Large intestine (tissue), 3 donors: ENCODE results near the gene NEFH. TPM values are rescaled to one million over a fixed set of nuclear protein-coding genes. Genes with fewer than 3 reads are reported as not detected.
"Not testable (repeated sequence)": the region's sequence is repeated elsewhere in the genome, so short reads cannot be mapped to it uniquely, and the experiment has no call there.

Experiments used
- DNase-seq, 2 donors: peaks; one replicate each; pipeline versions ENCODE4 v3.0.0 to v3.0.0-alpha.2; 2013
- H3K27ac ChIP-seq: one replicate; pipeline ENCODE4 v1.5.1; 2013; ENCODE audit warnings: low read length
- H3K27me3 ChIP-seq: 2 replicates; pipeline ENCODE4 v1.6.1; 2013; ENCODE audit warnings: low read length; ENCODE audit not compliant: control insufficient read depth, insufficient read depth
- H3K36me3 ChIP-seq: 2 replicates; pipeline ENCODE4 v1.6.1; 2013; ENCODE audit warnings: low read length; ENCODE audit not compliant: control insufficient read depth, insufficient read depth
- H3K4me1 ChIP-seq: one replicate; pipeline ENCODE4 v1.6.1; 2013; ENCODE audit warnings: low read length; ENCODE audit not compliant: control insufficient read depth, insufficient read depth
- H3K4me3 ChIP-seq: one replicate; pipeline ENCODE4 v1.5.1; 2013; ENCODE audit warnings: low read length
- H3K9me3 ChIP-seq: one replicate; pipeline ENCODE4 v1.6.1; 2013; ENCODE audit warnings: mild to moderate bottlenecking, low read depth, low read length, moderate library complexity; ENCODE audit not compliant: control insufficient read depth
- WGBS: methylation state at CpG from one replicate; pipeline ENCODE4 v1.1.5; 2013; ENCODE audit warnings: low lambda C conversion rate; ENCODE audit not compliant: insufficient coverage; 5-methylcytosine and 5-hydroxymethylcytosine counted together
- polyA plus RNA-seq: library from polyadenylated mRNA; unstranded; fragments of 120-200 nt; gene quantifications from one replicate; pipeline ENCODE4 v1.2.1, GENCODE V29; 2013

Gene NEFH
- polyA plus RNA-seq, 1 donor = 5.6 TPM

DNA sequence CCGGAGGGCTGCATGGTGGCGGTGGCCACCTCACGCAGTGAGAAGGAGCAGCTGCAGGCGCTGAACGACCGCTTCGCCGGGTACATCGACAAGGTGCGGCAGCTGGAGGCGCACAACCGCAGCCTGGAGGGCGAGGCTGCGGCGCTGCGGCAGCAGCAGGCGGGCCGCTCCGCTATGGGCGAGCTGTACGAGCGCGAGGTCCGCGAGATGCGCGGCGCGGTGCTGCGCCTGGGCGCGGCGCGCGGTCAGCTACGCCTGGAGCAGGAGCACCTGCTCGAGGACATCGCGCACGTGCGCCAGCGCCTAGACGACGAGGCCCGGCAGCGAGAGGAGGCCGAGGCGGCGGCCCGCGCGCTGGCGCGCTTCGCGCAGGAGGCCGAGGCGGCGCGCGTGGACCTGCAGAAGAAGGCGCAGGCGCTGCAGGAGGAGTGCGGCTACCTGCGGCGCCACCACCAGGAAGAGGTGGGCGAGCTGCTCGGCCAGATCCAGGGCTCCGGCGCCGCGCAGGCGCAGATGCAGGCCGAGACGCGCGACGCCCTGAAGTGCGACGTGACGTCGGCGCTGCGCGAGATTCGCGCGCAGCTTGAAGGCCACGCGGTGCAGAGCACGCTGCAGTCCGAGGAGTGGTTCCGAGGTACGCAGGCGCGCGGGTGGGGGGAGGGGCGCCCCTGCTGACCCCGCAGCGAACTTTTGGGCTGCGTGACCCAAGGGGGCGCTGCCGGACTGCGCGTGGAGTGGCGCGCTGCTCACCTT, 670 bp downstream of the NEFH start:
- DNase-seq = peak; percentile 84 to 86
- no CpG with 5 or more reads among the region's 107 CpGs for WGBS
- peak overlapping the region; percentile 43 for H3K4me3 ChIP-seq

DNA sequence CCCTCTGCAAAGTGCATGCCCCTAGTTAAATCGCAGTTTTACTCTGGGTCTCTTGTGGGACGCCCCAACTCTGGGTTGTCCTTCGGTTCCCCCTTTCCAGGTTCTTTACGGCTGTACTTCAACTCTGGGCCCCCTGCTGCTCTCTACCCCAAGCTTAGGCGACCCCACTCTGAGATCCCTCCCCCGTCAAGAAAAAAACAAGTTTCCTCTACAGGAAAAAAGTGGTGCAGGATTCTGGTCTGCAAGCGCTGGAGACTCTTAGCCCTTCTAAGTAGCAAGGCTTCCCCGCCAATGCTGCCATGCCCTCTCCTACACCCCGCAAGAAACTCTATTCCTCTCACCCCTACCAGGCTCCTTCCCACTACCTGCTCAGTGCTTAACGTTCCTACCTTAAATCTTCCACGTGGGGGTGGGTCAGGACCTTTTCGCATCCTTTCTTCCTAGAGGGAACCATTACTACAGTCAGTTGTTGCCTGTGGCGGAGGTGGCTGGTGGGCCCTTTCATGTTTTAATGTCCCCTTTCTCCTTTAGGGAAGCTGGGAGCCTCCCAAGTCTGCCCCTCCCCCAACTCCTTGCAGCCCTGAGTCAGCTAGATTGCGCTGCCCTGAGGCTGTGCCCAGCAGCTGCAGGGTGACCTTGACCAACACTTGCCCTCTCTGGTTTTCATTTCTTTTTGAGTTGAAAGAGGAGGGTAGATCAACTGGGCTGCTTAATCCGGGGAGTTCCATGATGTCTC, 1.4 kb downstream of the NEFH start:
- Histone ChIP-seq H3K4me3 (peak overlapping the region; percentile 43), H3K36me3 (peaks cover 3% of the 10 kb centered on the region), H3K9me3 (peaks cover 8% of the 10 kb centered on the region), H3K27me3 (peaks cover 33% of the 10 kb centered on the region), H3K4me1 (peaks cover 12% of the 10 kb centered on the region), H3K27ac (no peak overlapping the region)
- peak in 1 of 2 donors; percentile 50 for DNase-seq
- no CpG with 5 or more reads among the region's 15 CpGs for WGBS

More for the DNA sequence above, 670 bp downstream of the NEFH start:
- peaks cover 2% of the 10 kb centered on the region for H3K36me3 ChIP-seq
- H3K27me3 ChIP-seq = peaks cover 33% of the 10 kb centered on the region
- peaks cover 12% of the 10 kb centered on the region for H3K4me1 ChIP-seq
- H3K9me3 ChIP-seq = peaks cover 8% of the 10 kb centered on the region
- no peak overlapping the region for H3K27ac ChIP-seq

DNA sequence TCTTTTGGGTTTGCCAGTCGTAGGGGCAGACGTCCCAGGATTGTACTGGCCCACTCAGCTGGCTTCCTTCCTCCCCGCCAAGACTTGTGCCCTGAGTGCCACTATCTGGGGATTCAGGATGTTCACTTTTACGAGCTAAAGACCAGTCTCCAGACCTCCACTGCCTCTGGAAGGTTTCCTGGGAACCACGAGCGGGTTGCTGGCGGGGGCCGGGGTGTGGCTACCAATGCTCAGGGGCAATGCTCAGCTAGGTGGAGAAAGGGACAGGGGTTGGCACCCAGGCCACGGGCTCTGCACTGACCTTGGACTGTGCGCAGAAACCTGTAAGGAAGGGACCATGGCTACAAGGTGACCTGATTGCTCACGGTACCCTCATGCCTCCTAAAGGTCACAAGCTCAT, 2.2 kb downstream of the NEFH start:
- Histone ChIP-seq H3K4me3 (no peak overlapping the region), H3K27ac (no peak overlapping the region), H3K9me3 (peaks cover 8% of the 10 kb centered on the region), H3K4me1 (peaks cover 12% of the 10 kb centered on the region), H3K27me3 (peaks cover 33% of the 10 kb centered on the region), H3K36me3 (peaks cover 3% of the 10 kb centered on the region)
- no CpG with 5 or more reads among the region's 11 CpGs for WGBS
- no peak for DNase-seq

DNA sequence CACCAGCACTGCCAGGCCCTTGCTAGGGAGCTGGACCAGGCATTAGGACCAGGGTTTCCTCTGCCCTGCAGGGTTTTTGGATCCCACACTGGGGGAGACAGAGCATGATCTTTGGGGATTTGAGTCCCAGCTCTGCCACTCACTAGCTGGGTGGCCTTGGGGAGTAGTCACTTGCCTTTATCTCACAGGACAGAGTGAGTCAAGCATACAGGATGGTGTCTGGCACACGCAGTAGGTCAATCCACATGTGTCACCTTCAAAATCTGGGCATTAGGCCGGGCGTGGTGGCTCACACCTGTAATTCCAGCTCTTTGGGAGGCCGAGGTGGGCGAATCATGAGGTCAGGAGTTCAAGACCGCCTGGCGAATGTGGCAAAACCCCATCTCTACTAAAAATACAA, 2.7 kb downstream of the NEFH start:
- H3K27ac ChIP-seq = no peak overlapping the region
- peaks cover 4% of the 10 kb centered on the region for H3K36me3 ChIP-seq
- peaks cover 8% of the 10 kb centered on the region for H3K9me3 ChIP-seq
- peaks cover 12% of the 10 kb centered on the region for H3K4me1 ChIP-seq
- WGBS = no CpG with 5 or more reads among the region's 7 CpGs
- H3K4me3 ChIP-seq = no peak overlapping the region
- no peak for DNase-seq
- H3K27me3 ChIP-seq = peaks cover 33% of the 10 kb centered on the region

DNA sequence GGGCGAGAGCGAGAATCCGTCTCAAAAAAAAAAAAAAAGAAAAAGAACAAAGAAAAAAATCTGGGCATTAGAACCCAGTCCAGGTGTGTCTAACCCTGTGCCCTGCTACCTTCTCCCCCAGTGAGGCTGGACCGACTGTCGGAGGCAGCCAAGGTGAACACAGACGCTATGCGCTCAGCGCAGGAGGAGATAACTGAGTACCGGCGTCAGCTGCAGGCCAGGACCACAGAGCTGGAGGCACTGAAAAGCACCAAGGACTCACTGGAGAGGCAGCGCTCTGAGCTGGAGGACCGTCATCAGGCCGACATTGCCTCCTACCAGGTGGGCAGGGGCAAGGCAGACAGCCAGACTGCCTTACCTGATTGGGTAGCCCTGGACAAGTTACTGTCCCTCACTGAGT, 3.2 kb downstream of the NEFH start:
- no peak overlapping the region for H3K4me3 ChIP-seq
- peaks cover 4% of the 10 kb centered on the region for H3K36me3 ChIP-seq
- H3K27ac ChIP-seq = no peak overlapping the region
- H3K9me3 ChIP-seq = peaks cover 8% of the 10 kb centered on the region
- no peak for DNase-seq
- H3K4me1 ChIP-seq = peaks cover 12% of the 10 kb centered on the region
- no CpG with 5 or more reads among the region's 13 CpGs for WGBS
- peaks cover 33% of the 10 kb centered on the region for H3K27me3 ChIP-seq

DNA sequence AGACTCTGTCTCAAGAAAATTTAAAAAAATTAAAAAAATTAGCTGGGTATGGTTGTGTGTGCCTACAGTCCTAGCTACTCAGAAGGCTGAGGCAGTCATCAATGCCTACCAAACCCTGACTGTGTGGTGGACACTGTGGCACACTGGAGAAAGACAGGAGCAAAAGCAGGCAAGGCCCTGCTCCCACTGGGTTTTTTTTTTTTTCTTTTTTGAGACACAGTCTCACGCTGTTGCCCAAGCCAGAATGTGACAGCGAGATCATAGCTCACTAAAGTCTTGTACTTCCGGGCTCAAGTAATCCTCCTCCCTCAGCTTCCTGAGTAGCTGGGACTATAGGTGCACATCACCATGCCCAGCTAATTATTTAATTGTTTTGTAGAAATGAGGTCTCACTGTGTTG, 4.6 kb downstream of the NEFH start:
- H3K4me3 ChIP-seq = no peak overlapping the region
- WGBS = no CpG with 5 or more reads among the region's 3 CpGs
- peaks cover 7% of the 10 kb centered on the region for H3K36me3 ChIP-seq
- peaks cover 8% of the 10 kb centered on the region for H3K9me3 ChIP-seq
- H3K27ac ChIP-seq = no peak overlapping the region
- no peak for DNase-seq
- H3K27me3 ChIP-seq = peaks cover 22% of the 10 kb centered on the region
- peaks cover 12% of the 10 kb centered on the region for H3K4me1 ChIP-seq

DNA sequence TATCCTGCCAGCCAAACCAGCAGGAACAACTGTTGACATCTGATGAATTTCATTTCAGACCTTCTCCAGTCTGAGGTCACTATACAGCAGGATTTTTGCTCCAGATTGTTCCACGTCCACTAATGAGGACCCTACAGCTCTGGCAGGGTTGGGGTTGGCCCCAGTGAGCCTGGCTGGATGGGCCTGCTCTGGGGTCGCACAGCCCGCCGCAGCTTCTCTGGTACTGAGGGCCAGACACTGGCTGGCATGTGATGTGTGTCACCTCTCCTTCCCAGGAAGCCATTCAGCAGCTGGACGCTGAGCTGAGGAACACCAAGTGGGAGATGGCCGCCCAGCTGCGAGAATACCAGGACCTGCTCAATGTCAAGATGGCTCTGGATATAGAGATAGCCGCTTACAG, 5.4 kb downstream of the NEFH start:
- H3K36me3 ChIP-seq = peaks cover 7% of the 10 kb centered on the region
- no CpG with 5 or more reads among the region's 8 CpGs for WGBS
- no peak overlapping the region for H3K27ac ChIP-seq
- H3K27me3 ChIP-seq = peaks cover 14% of the 10 kb centered on the region
- H3K4me3 ChIP-seq = no peak overlapping the region
- DNase-seq = no peak
- peaks cover 5% of the 10 kb centered on the region for H3K9me3 ChIP-seq
- peaks cover 10% of the 10 kb centered on the region for H3K4me1 ChIP-seq

DNA sequence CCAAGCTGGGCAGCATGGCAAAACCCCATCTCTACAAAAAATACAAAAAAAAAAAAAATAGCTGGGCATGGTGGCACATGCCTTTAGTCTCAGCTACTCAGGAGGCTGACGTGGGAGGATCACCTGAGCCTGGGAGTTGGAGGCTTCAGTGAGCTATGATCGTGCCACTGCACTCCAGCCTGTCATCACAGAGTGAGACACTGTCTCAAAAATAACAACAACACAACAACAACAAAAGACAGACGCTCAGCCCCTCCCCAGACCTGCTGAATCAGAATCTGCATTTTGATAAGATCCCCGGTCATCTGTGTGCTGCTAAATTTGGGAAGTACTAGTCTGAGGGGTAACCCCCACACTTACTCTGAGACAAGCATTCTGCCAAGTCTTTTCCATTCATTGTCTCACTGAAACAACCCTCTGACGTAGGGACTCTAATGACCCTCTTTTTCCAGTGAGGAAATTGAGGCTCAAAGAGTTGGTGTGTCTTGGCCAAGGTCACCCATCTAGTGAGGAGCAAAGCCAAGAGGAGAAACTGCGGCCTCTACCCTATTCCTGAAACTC, 7.5 kb downstream of the NEFH start:
- no peak overlapping the region for H3K27ac ChIP-seq
- DNase-seq = no peak
- no CpG with 5 or more reads among the region's 6 CpGs for WGBS
- no peak overlapping the region for H3K4me3 ChIP-seq
- H3K4me1 ChIP-seq = no peaks in the 10 kb centered on the region
- no peaks in the 10 kb centered on the region for H3K27me3 ChIP-seq
- no peaks in the 10 kb centered on the region for H3K9me3 ChIP-seq
- H3K36me3 ChIP-seq = peaks cover 7% of the 10 kb centered on the region

DNA sequence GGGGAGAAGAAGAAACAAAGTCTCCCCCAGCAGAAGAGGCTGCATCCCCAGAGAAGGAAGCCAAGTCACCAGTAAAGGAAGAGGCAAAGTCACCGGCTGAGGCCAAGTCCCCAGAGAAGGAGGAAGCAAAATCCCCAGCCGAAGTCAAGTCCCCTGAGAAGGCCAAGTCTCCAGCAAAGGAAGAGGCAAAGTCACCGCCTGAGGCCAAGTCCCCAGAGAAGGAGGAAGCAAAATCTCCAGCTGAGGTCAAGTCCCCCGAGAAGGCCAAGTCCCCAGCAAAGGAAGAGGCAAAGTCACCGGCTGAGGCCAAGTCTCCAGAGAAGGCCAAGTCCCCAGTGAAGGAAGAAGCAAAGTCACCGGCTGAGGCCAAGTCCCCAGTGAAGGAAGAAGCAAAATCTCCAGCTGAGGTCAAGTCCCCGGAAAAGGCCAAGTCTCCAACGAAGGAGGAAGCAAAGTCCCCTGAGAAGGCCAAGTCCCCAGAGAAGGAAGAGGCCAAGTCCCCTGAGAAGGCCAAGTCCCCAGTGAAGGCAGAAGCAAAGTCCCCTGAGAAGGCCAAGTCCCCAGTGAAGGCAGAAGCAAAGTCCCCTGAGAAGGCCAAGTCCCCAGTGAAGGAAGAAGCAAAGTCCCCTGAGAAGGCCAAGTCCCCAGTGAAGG, 9.2 kb downstream of the NEFH start:
- not testable (repeated sequence) for H3K36me3 ChIP-seq, H3K9me3 ChIP-seq, DNase-seq, H3K27ac ChIP-seq, H3K4me3 ChIP-seq, H3K27me3 ChIP-seq, H3K4me1 ChIP-seq
- no CpG with 5 or more reads among the region's 8 CpGs for WGBS

DNA sequence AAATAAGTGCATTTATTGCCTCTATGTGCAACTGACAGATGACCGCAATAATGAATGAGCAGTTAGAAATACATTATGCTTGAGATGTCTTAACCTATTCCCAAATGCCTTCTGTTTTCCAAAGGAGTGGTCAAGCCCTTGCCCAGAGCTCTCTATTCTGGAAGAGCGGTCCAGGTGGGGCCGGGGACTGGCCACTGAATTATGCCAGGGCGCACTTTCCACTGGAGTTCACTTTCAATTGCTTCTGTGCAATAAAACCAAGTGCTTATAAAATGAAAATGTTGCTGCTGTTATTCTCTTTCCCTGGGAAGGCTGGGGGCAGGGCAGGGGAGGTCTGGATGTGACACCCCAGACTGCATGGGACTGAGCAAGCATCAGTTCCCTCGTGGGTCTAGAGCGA, 11.0 kb downstream of the NEFH start:
- no peak for DNase-seq
- no peak overlapping the region for H3K4me3 ChIP-seq
- no peaks in the 10 kb centered on the region for H3K4me1 ChIP-seq
- no peaks in the 10 kb centered on the region for H3K9me3 ChIP-seq
- H3K27me3 ChIP-seq = no peaks in the 10 kb centered on the region
- no CpG with 5 or more reads among the region's 6 CpGs for WGBS
- no peak overlapping the region for H3K27ac ChIP-seq
- H3K36me3 ChIP-seq = peaks cover 5% of the 10 kb centered on the region
